ENCODE measurements around the gene RNASE3. TPM values are rescaled to one million over a fixed set of nuclear protein-coding genes. Genes with fewer than 3 reads are reported as not detected.
"Not testable (repeated sequence)": the region's sequence is repeated elsewhere in the genome, so short reads cannot be mapped to it uniquely, and the experiment has no call there.

Gene RNASE3
- total RNA-seq: not detected

- not testable (repeated sequence) for H3K4me1 Mint-ChIP-seq; H3K36me3 Mint-ChIP-seq (ENCODE audit: low read depth); H3K9me3 Mint-ChIP-seq; ATAC-seq (replicated peaks); H3K4me3 Mint-ChIP-seq; H3K27ac Mint-ChIP-seq
- peaks cover 23% of the 10 kb centered on the region for H3K27me3 Mint-ChIP-seq
Measured at GRCh38 chr14:20891126-20891825, at the start of gene RNASE3. Gene RNASE3 (plus strand): TSS chr14:20891385. CDS start chr14:20891687, 302 bp downstream.

GRCh38 chr14:20846560-20846959 lies 44.6 kb upstream of the RNASE3 start:
- no peaks in the 10 kb centered on the region for H3K9me3 Mint-ChIP-seq
- H3K27me3 Mint-ChIP-seq: peaks cover 4% of the 10 kb centered on the region
- no peaks in the 10 kb centered on the region for H3K36me3 Mint-ChIP-seq (ENCODE audit: low read depth)
- no peak overlapping the region for H3K27ac Mint-ChIP-seq
- ATAC-seq (replicated peaks): no peak
- H3K4me3 Mint-ChIP-seq: no peak overlapping the region
- no peaks in the 10 kb centered on the region for H3K4me1 Mint-ChIP-seq

- H3K9me3 Mint-ChIP-seq: no peaks in the 10 kb centered on the region
- peak; percentile 48 for ATAC-seq (replicated peaks)
- no peak overlapping the region for H3K4me3 Mint-ChIP-seq
- H3K36me3 Mint-ChIP-seq (ENCODE audit: low read depth): no peaks in the 10 kb centered on the region
- peaks cover 4% of the 10 kb centered on the region for H3K27me3 Mint-ChIP-seq
- no peak overlapping the region for H3K27ac Mint-ChIP-seq
- H3K4me1 Mint-ChIP-seq: no peaks in the 10 kb centered on the region
Measured at GRCh38 chr14:20848316-20848954, 42.8 kb upstream of the RNASE3 start.

GRCh38 chr14:20848955-20849570 lies 42.1 kb upstream of the RNASE3 start:
- Mint-ChIP-seq H3K9me3 (no peaks in the 10 kb centered on the region), H3K36me3 (ENCODE audit: low read depth) (no peaks in the 10 kb centered on the region), H3K4me3 (no peak overlapping the region), H3K27ac (no peak overlapping the region), H3K4me1 (no peaks in the 10 kb centered on the region), H3K27me3 (peaks cover 4% of the 10 kb centered on the region)
- ATAC-seq (replicated peaks): no peak

GRCh38 chr14:20853042-20853441 lies 38.1 kb upstream of the RNASE3 start:
- no peaks in the 10 kb centered on the region for H3K9me3 Mint-ChIP-seq
- H3K4me3 Mint-ChIP-seq: no peak overlapping the region
- ATAC-seq (replicated peaks): no peak
- no peaks in the 10 kb centered on the region for H3K4me1 Mint-ChIP-seq
- H3K27ac Mint-ChIP-seq: no peak overlapping the region
- H3K27me3 Mint-ChIP-seq: peaks cover 7% of the 10 kb centered on the region
- no peaks in the 10 kb centered on the region for H3K36me3 Mint-ChIP-seq (ENCODE audit: low read depth)

GRCh38 chr14:20855652-20856291 lies 35.4 kb upstream of the RNASE3 start:
- H3K4me3 Mint-ChIP-seq: no peak overlapping the region
- ATAC-seq (replicated peaks): peak; percentile 89
- no peaks in the 10 kb centered on the region for H3K36me3 Mint-ChIP-seq (ENCODE audit: low read depth)
- H3K9me3 Mint-ChIP-seq: no peaks in the 10 kb centered on the region
- H3K4me1 Mint-ChIP-seq: no peaks in the 10 kb centered on the region
- peaks cover 23% of the 10 kb centered on the region for H3K27me3 Mint-ChIP-seq
- no peak overlapping the region for H3K27ac Mint-ChIP-seq

GRCh38 chr14:20857207-20857606 lies 34.0 kb upstream of the RNASE3 start:
- no peak overlapping the region for H3K27ac Mint-ChIP-seq
- no peak overlapping the region for H3K4me3 Mint-ChIP-seq
- no peaks in the 10 kb centered on the region for H3K4me1 Mint-ChIP-seq
- no peaks in the 10 kb centered on the region for H3K9me3 Mint-ChIP-seq
- no peaks in the 10 kb centered on the region for H3K36me3 Mint-ChIP-seq (ENCODE audit: low read depth)
- peaks cover 33% of the 10 kb centered on the region for H3K27me3 Mint-ChIP-seq
- ATAC-seq (replicated peaks): no peak

- Mint-ChIP-seq H3K27me3 (peaks cover 34% of the 10 kb centered on the region), H3K27ac (no peak overlapping the region), H3K36me3 (ENCODE audit: low read depth) (no peaks in the 10 kb centered on the region), H3K4me3 (no peak overlapping the region), H3K9me3 (no peaks in the 10 kb centered on the region), H3K4me1 (no peaks in the 10 kb centered on the region)
- ATAC-seq (replicated peaks): peak; percentile 78
Measured at GRCh38 chr14:20857630-20858261, 33.4 kb upstream of the RNASE3 start.

- Mint-ChIP-seq H3K27ac (no peak overlapping the region), H3K4me1 (no peaks in the 10 kb centered on the region), H3K4me3 (no peak overlapping the region), H3K9me3 (no peaks in the 10 kb centered on the region), H3K36me3 (ENCODE audit: low read depth) (no peaks in the 10 kb centered on the region), H3K27me3 (peaks cover 16% of the 10 kb centered on the region)
- ATAC-seq (replicated peaks): no peak
Measured at GRCh38 chr14:20866194-20866593, 25.0 kb upstream of the RNASE3 start.

- Mint-ChIP-seq H3K4me1 (no peaks in the 10 kb centered on the region), H3K4me3 (no peak overlapping the region), H3K36me3 (ENCODE audit: low read depth) (no peaks in the 10 kb centered on the region), H3K9me3 (no peaks in the 10 kb centered on the region), H3K27ac (no peak overlapping the region), H3K27me3 (peaks cover 12% of the 10 kb centered on the region)
- ATAC-seq (replicated peaks): no peak
Measured at GRCh38 chr14:20866963-20867362, 24.2 kb upstream of the RNASE3 start.

- Mint-ChIP-seq H3K9me3 (no peaks in the 10 kb centered on the region), H3K27me3 (peaks cover 5% of the 10 kb centered on the region), H3K36me3 (ENCODE audit: low read depth) (no peaks in the 10 kb centered on the region), H3K4me3 (peak overlapping the region; percentile 31), H3K27ac (peak overlapping the region; percentile 10), H3K4me1 (no peaks in the 10 kb centered on the region)
- peak; percentile 93 for ATAC-seq (replicated peaks)
Measured at GRCh38 chr14:20873370-20874177, 17.6 kb upstream of the RNASE3 start.

- Mint-ChIP-seq H3K4me1 (peaks cover 7% of the 10 kb centered on the region), H3K36me3 (ENCODE audit: low read depth) (no peaks in the 10 kb centered on the region), H3K4me3 (no peak overlapping the region), H3K27ac (no peak overlapping the region), H3K27me3 (no peaks in the 10 kb centered on the region), H3K9me3 (no peaks in the 10 kb centered on the region)
- no peak for ATAC-seq (replicated peaks)
Measured at GRCh38 chr14:20877016-20877415, 14.2 kb upstream of the RNASE3 start.

GRCh38 chr14:20878695-20879094 lies 12.5 kb upstream of the RNASE3 start:
- Mint-ChIP-seq H3K27me3 (no peaks in the 10 kb centered on the region), H3K27ac (no peak overlapping the region), H3K4me3 (no peak overlapping the region), H3K4me1 (peaks cover 7% of the 10 kb centered on the region), H3K36me3 (ENCODE audit: low read depth) (no peaks in the 10 kb centered on the region), H3K9me3 (no peaks in the 10 kb centered on the region)
- no peak for ATAC-seq (replicated peaks)

GRCh38 chr14:20881229-20881628 lies 10.0 kb upstream of the RNASE3 start:
- not testable (repeated sequence) for ATAC-seq (replicated peaks); H3K36me3 Mint-ChIP-seq (ENCODE audit: low read depth)
- H3K27ac Mint-ChIP-seq: peak overlapping the region; percentile 10

More at GRCh38 chr14:20881229-20881628, 10.0 kb upstream of the RNASE3 start:
- H3K4me3 Mint-ChIP-seq, H3K9me3 Mint-ChIP-seq, H3K27me3 Mint-ChIP-seq, H3K4me1 Mint-ChIP-seq: not testable (repeated sequence)

Data from activated T-helper 17 cell treated with anti-CD3 and anti-CD28 coated beads, Interleukin-2, amount 50 U/mL, for 72 hours (primary cell).